SK-N-MC (cell line): ENCODE data around the gene COL1A2.

Experiments
- EZH2 ChIP-seq: fragments of 200-600 bp; sonication (generic); IDR thresholded peaks from one replicate; pipeline ENCODE4 v1.6.1; 2017; ENCODE audit warnings: antibody characterized with exemption
- POLR2AphosphoS5 ChIP-seq: IDR thresholded peaks from 2 replicates; pipeline ENCODE4 v1.6.1; 2012; ENCODE audit warnings: mild to moderate bottlenecking, low read depth, low read length, borderline replicate concordance

- TF ChIP-seq EZH2 (no peak), POLR2AphosphoS5 (no peak)
Observed at GRCh38 chr7:94412762-94413322, 18.1 kb downstream of the COL1A2 start.
